GM19238 (cell line): Measurements from ENCODE around the gene POLR2E.

Source experiments
- DNase-seq: peaks from one replicate; pipeline ENCODE4 v3.0.0; 2011; ENCODE audit warnings: low spot score; ENCODE audit not compliant: insufficient read length

POLR2E gene

GRCh38 chr19:1111641-1112267 is 16.6 kb upstream of the POLR2E start:
- DNase-seq: no peak

GRCh38 chr19:1110809-1111640 is 15.8 kb upstream of the POLR2E start:
- DNase-seq: no peak

GRCh38 chr19:1109697-1110671 is 14.8 kb upstream of the POLR2E start:
- DNase-seq: no peak

GRCh38 chr19:1109032-1109551 is 13.9 kb upstream of the POLR2E start:
- DNase-seq: no peak

- DNase-seq: no peak
These were observed 13.3 kb upstream of the POLR2E start for GRCh38 chr19:1108291-1109031.

GRCh38 chr19:1107661-1108261 is 12.6 kb upstream of the POLR2E start:
- no peak for DNase-seq

- DNase-seq: no peak
These were observed 11.9 kb upstream of the POLR2E start for GRCh38 chr19:1106841-1107660.

GRCh38 chr19:1105873-1106840 is 11.0 kb upstream of the POLR2E start:
- no peak for DNase-seq

- DNase-seq: peak; percentile 62
These were observed 10.1 kb upstream of the POLR2E start for GRCh38 chr19:1105008-1105872.

GRCh38 chr19:1104311-1105007 is 9.3 kb upstream of the POLR2E start:
- peak; percentile 90 for DNase-seq

GRCh38 chr19:1103708-1104310 is 8.6 kb upstream of the POLR2E start, which contains the start of gene GPX4:
Gene GPX4 (plus strand): TSS chr19:1103994. CDS start chr19:1104044, 50 bp downstream.
- peak; percentile 100 for DNase-seq

GRCh38 chr19:1103132-1103707 is 8.0 kb upstream of the POLR2E start:
- no peak for DNase-seq

GRCh38 chr19:1102407-1103131 is 7.4 kb upstream of the POLR2E start:
- no peak for DNase-seq

- DNase-seq: no peak
These were observed 6.1 kb upstream of the POLR2E start for GRCh38 chr19:1101337-1101698.
